Neural cell (in vitro differentiated cells): Measurements from ENCODE around the gene CALML4. TPM values are rescaled to one million over a fixed set of nuclear protein-coding genes. Genes with fewer than 3 reads are reported as not detected.

Experiments used
- H2AFZ ChIP-seq: fragments of 200-600, 300-800 bp; sonication (generic), shearing (Covaris generic); 2 replicates; pipeline ENCODE4 v1.6.0; 2014; ENCODE audit warnings: low read depth, mild to moderate bottlenecking, antibody characterized with exemption, low read length, moderate library complexity
- H3F3A ChIP-seq: fragments of 200-600 bp; shearing (Covaris generic); 2 replicates; pipeline ENCODE4 v1.6.1; 2016; ENCODE audit warnings: mild to moderate bottlenecking, moderate library complexity, mixed read lengths, antibody characterized with exemption, low read length; ENCODE audit not compliant: insufficient read depth, poor library complexity, severe bottlenecking
- H3K27ac ChIP-seq: fragments of 200-600, 300-800 bp; sonication (generic), shearing (Covaris generic); 2 replicates; pipeline ENCODE4 v1.5.1; 2014; ENCODE audit warnings: mild to moderate bottlenecking, low read length, moderate library complexity
- H3K27me3 ChIP-seq: fragments of 300-800, 200-600 bp; sonication (generic), shearing (Covaris generic); 2 replicates; pipeline ENCODE4 v1.6.0; 2014; ENCODE audit warnings: mild to moderate bottlenecking, low read depth, low read length, moderate library complexity; ENCODE audit not compliant: insufficient read depth
- H3K36me3 ChIP-seq: fragments of 300-800, 200-600 bp; sonication (generic), shearing (Covaris generic); 2 replicates; pipeline ENCODE4 v1.5.1; 2014; ENCODE audit warnings: mild to moderate bottlenecking, antibody characterized with exemption, low read length, moderate library complexity; ENCODE audit not compliant: insufficient read depth
- H3K4me2 ChIP-seq: fragments of 300-800, 200-600 bp; sonication (generic), shearing (Covaris generic); 2 replicates; pipeline ENCODE4 v1.6.0; 2014; ENCODE audit warnings: mild to moderate bottlenecking, low read length
- H3K4me3 ChIP-seq: fragments of 300-800, 200-600 bp; sonication (generic), shearing (Covaris generic); 2 replicates; pipeline ENCODE4 v1.5.1; 2014; ENCODE audit warnings: mild to moderate bottlenecking, low read length, moderate library complexity
- H3K79me2 ChIP-seq: fragments of 200-600 bp; shearing (Covaris generic); replicated peaks from 2 replicates; pipeline ENCODE4 v1.6.0; 2014; ENCODE audit warnings: mild to moderate bottlenecking, low read length, moderate library complexity; ENCODE audit not compliant: insufficient read depth
- H3K9ac ChIP-seq: fragments of 300-800, 200-600 bp; sonication (generic), shearing (Covaris generic); 2 replicates; pipeline ENCODE4 v1.6.1; 2016; ENCODE audit warnings: mild to moderate bottlenecking, low read length, mixed read lengths
- H3K9me2 ChIP-seq: fragments of 200-600 bp; shearing (Covaris generic); 2 replicates; pipeline ENCODE4 v1.6.1; 2016; ENCODE audit warnings: mild to moderate bottlenecking, low read length, mixed read lengths; ENCODE audit not compliant: insufficient read depth
- H3K9me3 ChIP-seq: fragments of 200-600, 300-800 bp; sonication (generic), shearing (Covaris generic); 2 replicates; pipeline ENCODE4 v1.6.1; 2016; ENCODE audit warnings: mild to moderate bottlenecking, mixed run types, low read length, moderate library complexity, mixed read lengths
- H4K20me1 ChIP-seq: fragments of 200-600 bp; shearing (Covaris generic); 2 replicates; pipeline ENCODE4 v1.6.1; 2016; ENCODE audit warnings: mild to moderate bottlenecking, mixed run types; ENCODE audit not compliant: insufficient read depth
- EP300 ChIP-seq: fragments of 450-650 bp; conservative IDR thresholded peaks from 2 replicates; pipeline ENCODE4 v1.6.1; 2014; ENCODE audit warnings: antibody characterized with exemption, mild to moderate bottlenecking, moderate library complexity; ENCODE audit not compliant: poor library complexity, severe bottlenecking
- EZH2 ChIP-seq: fragments of 200-600, 300-800 bp; shearing (Covaris generic), sonication (generic); IDR thresholded peaks from 2 replicates; pipeline ENCODE4 v1.6.1; 2014; ENCODE audit warnings: antibody characterized with exemption, low read length, borderline replicate concordance, mild to moderate bottlenecking; ENCODE audit not compliant: insufficient read depth, poor library complexity, severe bottlenecking
- MXI1 ChIP-seq: fragments of 450-650 bp; conservative IDR thresholded peaks from 2 replicates; pipeline ENCODE4 v1.6.1; 2014; ENCODE audit warnings: antibody characterized with exemption, mild to moderate bottlenecking; ENCODE audit not compliant: poor library complexity, severe bottlenecking
- POLR2AphosphoS5 ChIP-seq: IDR thresholded peaks from 2 replicates; pipeline ENCODE4 v1.6.1; 2012
- RAD21 ChIP-seq: fragments of 450-650 bp; conservative IDR thresholded peaks from 2 replicates; pipeline ENCODE4 v1.6.1; 2014; ENCODE audit warnings: antibody characterized with exemption, mild to moderate bottlenecking, moderate library complexity
- SMC3 ChIP-seq: fragments of 450-650 bp; conservative IDR thresholded peaks from 2 replicates; pipeline ENCODE4 v1.6.1; 2014; ENCODE audit warnings: antibody characterized with exemption, mild to moderate bottlenecking, moderate library complexity; ENCODE audit not compliant: poor library complexity
- TAF1 ChIP-seq: IDR thresholded peaks from 2 replicates; pipeline ENCODE4 v1.6.1; 2012; ENCODE audit warnings: low read depth
- polyA plus RNA-seq: library from polyadenylated mRNA; depleted of rRNA; stranded (reverse); fragments of >200 nt; gene quantifications from 2 replicates; pipeline ENCODE4 v1.2.3, GENCODE V29; 2014
- TF ChIP-seq, protein P1 (sequence below): fragments of 450-650 bp; IDR thresholded peaks from 2 replicates; pipeline ENCODE4 v1.5.1; 2014; ENCODE audit warnings: antibody characterized with exemption, mild to moderate bottlenecking, moderate library complexity; ENCODE audit not compliant: poor library complexity, severe bottlenecking
- TF ChIP-seq, protein P2 (sequence below): IDR thresholded peaks from 2 replicates; pipeline ENCODE4 v1.6.1; 2012; ENCODE audit warnings: borderline replicate concordance

CALML4 gene
- polyA plus RNA-seq, 1 donor from 2014 or later: 0.43 TPM

DNA sequence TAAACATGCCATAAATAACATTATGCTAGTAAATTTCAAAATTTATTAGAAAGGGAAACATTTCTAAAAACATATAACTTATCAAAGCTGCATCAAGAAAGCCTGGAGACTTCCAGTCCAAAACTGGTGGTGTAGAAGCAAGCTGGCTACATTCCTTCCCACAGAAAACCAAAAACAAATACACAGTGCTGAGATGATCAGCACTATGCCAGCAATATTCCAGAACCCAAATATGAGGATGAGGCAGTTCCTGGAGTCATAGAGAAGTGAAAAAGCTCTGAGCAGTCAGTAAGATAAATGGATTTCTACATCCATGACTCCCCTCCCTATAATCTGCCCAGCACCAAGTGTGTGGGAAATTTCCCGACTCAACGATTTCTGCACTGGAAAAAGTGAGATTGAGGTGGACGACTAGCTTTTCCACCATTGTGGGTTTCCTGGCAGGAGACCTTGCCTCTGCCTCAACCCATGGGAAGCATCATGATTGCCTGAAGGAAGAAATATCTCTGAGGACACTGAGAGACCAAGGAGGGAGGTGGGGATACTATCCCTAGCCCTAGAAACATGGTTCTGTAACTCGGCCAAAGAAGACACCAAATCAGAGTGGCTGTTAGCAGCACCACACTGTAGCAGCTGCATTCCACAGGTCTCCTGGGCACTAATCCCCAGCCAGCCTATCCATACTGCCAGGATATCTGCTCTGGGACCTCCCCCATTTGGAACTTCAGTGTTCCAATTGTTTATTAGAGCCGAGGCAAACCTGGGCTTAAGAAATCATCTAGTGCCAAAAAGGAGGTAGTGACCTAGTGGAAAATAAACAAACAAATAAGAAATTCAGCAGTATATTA, 36.2 kb upstream of the CALML4 start:
- TF ChIP-seq, protein P1, sequence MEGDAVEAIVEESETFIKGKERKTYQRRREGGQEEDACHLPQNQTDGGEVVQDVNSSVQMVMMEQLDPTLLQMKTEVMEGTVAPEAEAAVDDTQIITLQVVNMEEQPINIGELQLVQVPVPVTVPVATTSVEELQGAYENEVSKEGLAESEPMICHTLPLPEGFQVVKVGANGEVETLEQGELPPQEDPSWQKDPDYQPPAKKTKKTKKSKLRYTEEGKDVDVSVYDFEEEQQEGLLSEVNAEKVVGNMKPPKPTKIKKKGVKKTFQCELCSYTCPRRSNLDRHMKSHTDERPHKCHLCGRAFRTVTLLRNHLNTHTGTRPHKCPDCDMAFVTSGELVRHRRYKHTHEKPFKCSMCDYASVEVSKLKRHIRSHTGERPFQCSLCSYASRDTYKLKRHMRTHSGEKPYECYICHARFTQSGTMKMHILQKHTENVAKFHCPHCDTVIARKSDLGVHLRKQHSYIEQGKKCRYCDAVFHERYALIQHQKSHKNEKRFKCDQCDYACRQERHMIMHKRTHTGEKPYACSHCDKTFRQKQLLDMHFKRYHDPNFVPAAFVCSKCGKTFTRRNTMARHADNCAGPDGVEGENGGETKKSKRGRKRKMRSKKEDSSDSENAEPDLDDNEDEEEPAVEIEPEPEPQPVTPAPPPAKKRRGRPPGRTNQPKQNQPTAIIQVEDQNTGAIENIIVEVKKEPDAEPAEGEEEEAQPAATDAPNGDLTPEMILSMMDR: no peak
- TF ChIP-seq EP300: no peak
- TF ChIP-seq POLR2AphosphoS5: no peak
- TF ChIP-seq MXI1: no peak
- Histone ChIP-seq H3F3A (no peaks in the 10 kb centered on the region), H3K9ac (no peak overlapping the region), H3K4me3 (no peak overlapping the region), H3K79me2 (no peaks in the 10 kb centered on the region), H3K36me3 (no peaks in the 10 kb centered on the region), H3K9me2 (no peaks in the 10 kb centered on the region), H3K4me2 (no peak overlapping the region), H4K20me1 (no peaks in the 10 kb centered on the region), H2AFZ (no peak overlapping the region), H3K9me3 (no peaks in the 10 kb centered on the region), H3K27me3 (no peaks in the 10 kb centered on the region), H3K27ac (no peak overlapping the region)

DNA sequence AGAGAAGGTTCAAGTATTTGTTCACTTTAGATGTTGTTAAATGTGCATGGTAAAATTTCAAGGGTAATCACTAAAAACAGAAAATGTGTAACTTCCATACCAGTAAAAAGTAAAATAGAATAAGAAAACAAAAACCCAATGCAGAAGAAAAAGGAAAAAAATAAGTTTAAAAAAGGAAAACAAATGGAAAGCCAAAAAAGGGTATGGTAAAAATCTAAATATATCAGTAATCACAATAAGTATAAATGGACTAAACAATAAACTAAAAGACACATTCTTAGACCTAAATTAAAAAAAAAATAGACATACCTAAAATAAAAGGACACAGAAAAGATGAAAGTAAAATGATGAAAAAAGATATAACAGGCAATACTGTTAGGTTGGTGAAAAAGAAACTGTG, 33.9 kb upstream of the CALML4 start:
- H3K9me3 ChIP-seq: no peaks in the 10 kb centered on the region
- H4K20me1 ChIP-seq: no peaks in the 10 kb centered on the region
- no peaks in the 10 kb centered on the region for H3K27me3 ChIP-seq
- no peak overlapping the region for H3K4me3 ChIP-seq
- H3K79me2 ChIP-seq: no peaks in the 10 kb centered on the region
- H3K9me2 ChIP-seq: no peaks in the 10 kb centered on the region
- H2AFZ ChIP-seq: no peak overlapping the region
- TF ChIP-seq POLR2AphosphoS5 (no peak), EZH2 (no peak), RAD21 (no peak), TAF1 (no peak), MXI1 (no peak), EP300 (no peak), SMC3 (no peak)
- TF ChIP-seq, protein P2, sequence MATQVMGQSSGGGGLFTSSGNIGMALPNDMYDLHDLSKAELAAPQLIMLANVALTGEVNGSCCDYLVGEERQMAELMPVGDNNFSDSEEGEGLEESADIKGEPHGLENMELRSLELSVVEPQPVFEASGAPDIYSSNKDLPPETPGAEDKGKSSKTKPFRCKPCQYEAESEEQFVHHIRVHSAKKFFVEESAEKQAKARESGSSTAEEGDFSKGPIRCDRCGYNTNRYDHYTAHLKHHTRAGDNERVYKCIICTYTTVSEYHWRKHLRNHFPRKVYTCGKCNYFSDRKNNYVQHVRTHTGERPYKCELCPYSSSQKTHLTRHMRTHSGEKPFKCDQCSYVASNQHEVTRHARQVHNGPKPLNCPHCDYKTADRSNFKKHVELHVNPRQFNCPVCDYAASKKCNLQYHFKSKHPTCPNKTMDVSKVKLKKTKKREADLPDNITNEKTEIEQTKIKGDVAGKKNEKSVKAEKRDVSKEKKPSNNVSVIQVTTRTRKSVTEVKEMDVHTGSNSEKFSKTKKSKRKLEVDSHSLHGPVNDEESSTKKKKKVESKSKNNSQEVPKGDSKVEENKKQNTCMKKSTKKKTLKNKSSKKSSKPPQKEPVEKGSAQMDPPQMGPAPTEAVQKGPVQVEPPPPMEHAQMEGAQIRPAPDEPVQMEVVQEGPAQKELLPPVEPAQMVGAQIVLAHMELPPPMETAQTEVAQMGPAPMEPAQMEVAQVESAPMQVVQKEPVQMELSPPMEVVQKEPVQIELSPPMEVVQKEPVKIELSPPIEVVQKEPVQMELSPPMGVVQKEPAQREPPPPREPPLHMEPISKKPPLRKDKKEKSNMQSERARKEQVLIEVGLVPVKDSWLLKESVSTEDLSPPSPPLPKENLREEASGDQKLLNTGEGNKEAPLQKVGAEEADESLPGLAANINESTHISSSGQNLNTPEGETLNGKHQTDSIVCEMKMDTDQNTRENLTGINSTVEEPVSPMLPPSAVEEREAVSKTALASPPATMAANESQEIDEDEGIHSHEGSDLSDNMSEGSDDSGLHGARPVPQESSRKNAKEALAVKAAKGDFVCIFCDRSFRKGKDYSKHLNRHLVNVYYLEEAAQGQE: no peak
- TF ChIP-seq, protein P1: no peak
- no peaks in the 10 kb centered on the region for H3F3A ChIP-seq
- no peaks in the 10 kb centered on the region for H3K36me3 ChIP-seq
- no peak overlapping the region for H3K4me2 ChIP-seq
- H3K27ac ChIP-seq: no peak overlapping the region
- H3K9ac ChIP-seq: no peak overlapping the region
